T-helper 22 cell (primary cell): ENCODE measurements around the gene STK10.

Experiments used
- DNase-seq: peaks from one replicate; pipeline ENCODE4 v3.0.0-alpha.2; 2020; ENCODE audit warnings: low read depth

Gene STK10

DNA sequence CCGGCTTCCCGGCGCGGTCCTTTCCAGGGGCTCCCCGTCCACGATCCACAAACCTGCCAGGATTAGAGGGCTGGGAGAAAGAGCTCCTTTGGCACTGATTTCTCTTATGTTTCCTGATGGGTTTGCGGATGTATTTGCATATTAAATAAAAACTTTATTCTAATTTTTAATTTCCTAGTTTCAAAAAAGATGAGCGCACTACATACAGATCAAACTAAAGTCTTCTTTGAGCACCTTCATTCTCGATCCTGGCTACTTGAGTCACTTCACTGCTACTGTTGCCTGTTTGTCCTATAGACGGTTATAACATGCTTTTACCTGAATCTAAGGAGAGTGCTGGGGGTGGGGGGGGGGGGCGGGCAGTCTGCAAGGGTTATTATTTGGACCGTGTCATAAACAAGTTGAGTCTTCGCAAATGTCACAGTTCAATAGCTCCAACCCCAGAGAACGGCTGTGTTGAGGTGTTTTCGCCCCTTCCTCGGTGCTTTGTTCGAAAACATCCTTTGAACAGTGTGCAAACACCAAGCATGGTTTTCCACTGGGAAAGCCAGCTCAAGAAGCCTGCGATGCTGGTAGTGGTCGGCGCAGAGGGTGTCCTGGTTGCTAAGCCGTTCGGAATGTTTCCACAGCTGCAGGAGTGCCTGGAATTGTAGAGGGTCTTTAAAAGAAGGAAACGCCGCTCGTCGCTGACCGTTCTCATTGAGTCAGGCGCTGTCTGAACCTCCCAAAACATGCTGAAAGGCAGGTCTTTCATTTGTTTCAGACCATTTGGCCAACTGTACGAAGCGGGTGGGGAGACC lies 1.1 kb upstream of the STK10 start:
- no peak for DNase-seq

DNA sequence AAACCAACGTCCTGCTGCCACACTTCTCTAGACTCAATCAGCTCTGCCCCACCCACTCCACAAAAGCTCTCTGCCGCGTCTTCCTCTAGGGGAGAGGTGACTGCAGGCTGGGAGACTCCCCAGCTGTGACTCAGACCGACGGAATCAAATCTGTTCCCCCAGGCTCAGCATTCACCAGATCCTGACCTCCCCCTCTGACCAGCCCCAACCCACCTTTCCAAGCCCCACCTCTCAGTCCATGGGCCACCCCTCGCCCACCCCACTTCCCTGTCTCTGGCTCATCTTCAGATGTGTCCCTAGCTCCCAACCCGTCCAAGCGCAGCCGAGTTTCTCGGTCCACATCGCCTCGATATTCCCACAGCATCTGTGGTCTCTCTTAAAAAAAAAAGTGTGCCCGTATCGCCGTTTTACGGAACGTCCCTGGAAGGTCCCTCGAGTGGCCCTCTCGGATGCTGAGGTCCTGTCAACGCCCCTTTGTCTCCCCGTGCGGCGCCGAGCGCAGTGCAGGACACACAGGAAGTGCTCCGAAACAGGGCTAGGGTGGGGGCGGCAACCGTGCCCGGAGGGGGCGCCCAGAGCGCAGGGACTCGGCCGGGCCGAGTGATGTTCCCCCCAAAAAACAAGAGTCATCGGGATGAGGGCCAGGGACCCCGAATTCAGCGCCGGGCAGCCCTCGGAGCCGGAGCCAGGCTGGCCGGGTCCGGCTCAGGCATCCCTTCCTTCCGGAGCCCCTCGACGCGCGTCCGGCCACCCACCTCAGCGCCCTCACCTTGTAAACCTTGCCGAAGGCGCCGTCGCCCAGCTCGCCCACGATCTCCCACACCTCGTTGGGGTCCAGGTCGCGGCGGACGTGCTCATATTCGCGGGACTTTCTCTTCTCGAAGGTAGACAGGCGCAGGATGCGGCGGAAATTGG lies 649 bp downstream of the STK10 start:
- peak; percentile 75 for DNase-seq

DNA sequence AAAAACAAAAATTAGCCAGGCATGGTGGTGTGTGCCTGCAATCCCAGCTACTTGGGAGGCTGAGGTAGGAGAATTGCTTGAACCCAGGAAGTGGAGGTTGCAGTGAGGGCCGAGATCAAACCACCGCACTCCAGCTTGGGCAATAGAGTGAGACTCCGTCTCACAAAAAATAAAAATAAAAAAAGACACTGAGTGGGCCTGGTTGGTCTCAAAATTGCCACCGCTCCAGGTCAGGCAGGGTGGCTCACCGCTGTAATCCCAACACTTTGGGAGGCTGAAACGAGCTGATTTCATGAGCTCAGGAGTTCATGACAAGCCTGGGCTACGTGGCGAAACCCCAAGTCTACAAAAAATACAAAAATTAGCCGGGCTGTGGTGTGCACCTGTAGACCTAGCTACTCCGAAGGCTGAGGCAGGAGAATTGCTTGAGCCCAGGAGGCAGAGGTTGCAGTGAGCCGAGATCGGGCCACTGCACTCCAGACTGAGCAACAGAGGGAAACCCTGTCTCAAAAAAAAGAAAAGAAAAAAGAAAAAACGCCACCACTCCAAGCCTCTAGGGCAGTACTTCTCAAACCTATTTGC lies 1.8 kb downstream of the STK10 start:
- no peak for DNase-seq

DNA sequence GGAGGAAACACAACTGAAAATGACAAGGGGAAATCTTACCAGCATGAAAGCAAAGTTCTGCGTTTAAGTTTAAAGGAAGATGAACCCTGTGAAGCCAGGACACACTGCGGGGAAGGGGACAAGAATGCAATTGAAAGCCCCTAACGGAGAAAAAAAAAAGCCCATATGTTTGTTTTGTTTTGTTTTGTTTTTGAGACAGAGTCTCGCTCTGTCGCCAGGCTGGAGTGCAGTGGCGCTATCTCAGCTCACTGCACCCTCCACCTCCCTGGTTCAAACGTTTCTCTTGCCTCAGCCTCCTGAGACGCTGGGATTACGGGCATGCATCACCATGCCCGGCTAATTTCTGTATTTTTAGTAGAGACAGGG lies 2.9 kb downstream of the STK10 start:
- no peak for DNase-seq

DNA sequence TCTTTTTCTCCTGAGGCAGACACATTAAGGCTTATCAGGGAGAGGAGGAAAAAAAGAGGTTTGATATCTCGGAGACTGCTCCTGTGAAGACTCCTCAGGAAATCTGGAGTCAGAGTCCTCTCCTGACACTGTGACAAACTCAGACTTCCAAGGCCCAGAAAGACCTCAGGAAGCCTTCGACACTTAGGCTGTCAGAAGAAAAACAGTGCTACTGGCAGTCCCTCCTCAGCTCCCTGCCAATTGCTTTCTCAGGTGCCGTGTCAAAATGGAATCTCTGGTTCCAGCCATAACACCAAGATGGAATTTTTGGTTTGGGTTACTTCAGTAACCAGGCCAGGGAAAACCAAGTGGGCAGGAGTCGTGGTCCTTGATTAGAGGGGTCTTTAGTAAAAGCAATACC lies 4.1 kb downstream of the STK10 start:
- DNase-seq: no peak

DNA sequence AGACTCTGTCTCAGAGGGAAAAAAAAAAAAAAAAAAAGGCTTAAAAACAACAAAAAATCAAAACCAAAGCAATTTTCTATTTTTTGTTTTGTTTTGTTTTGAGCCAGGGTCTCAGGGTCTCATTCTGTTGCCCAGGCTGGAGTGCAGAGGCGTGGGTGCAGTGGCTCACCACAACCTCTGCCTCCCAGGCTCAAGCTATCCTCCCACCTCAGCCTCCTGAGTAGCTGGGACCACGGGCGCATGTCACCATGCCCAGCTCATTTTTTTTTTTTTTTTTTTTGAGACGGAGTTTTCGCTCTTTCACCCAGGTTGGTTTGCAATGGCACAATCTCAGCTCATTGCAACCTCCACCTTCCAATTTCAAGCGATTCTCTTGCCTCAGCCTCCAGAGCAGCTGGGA lies 5.7 kb downstream of the STK10 start:
- no peak for DNase-seq

DNA sequence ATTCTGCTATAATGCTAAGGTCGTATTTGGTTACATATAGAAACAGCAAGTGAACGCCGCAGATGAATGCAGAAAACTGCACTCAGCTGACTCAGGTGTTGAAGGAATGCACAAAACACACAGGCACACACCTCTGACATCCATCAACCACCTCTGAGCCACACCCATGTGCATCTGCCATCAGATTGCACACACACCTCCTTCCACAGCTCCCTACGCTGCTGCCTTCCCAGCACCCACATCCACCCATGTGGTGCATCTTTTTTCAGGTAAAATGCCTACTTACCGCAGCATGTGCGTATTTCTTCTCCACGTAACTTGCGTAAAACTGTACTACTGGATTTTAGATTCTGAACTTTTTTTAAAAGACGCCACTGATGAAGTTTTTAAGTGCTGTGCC lies 7.1 kb downstream of the STK10 start:
- DNase-seq: peak; percentile 51

DNA sequence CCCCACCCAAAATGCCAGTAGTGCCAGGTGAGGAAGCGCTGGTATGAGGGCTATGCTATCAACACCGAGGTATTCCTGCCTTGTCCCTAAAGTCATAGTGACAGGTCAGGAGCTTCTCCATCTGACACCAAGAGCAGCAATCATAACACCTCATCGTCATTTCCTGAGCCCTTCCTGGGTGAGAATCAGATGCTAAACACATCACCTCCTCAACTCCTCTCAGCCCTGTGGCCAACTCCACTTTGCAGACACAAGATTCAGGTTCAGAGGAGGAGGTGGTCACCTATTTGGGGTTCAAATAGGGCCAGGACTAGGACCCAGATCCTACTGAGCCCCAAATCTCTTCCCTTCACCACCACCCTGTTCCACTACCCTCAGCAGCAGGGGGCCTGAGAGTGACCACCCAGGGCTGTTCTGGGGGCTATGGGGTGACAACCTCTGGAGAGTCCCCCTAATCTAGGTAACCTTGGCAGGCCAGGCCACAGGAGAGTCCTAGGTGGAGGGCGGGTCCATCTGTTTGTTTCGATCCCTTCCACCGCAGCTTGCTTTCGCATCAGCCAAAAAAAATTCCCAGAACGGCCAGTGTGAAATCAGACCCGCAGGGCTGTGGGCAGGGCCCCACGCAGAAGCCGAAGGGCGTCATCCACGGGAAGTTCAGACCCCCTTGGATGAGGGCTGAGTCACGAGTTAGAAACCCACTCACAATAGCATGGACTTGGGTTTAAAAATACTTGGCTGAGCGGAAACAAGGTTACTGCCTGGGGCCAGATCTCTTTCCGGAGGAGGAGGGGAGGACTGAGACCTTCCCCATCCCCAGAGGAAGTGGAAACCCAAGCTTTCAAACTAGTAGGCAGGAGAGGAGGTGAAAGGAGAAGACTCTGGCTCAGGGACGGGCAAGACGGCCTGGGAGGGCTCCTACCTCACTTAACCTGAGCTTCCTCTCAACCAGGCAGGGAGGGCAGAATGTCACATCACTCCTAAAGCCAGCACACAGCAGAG lies 8.7 kb downstream of the STK10 start:
- peak; percentile 52 for DNase-seq

DNA sequence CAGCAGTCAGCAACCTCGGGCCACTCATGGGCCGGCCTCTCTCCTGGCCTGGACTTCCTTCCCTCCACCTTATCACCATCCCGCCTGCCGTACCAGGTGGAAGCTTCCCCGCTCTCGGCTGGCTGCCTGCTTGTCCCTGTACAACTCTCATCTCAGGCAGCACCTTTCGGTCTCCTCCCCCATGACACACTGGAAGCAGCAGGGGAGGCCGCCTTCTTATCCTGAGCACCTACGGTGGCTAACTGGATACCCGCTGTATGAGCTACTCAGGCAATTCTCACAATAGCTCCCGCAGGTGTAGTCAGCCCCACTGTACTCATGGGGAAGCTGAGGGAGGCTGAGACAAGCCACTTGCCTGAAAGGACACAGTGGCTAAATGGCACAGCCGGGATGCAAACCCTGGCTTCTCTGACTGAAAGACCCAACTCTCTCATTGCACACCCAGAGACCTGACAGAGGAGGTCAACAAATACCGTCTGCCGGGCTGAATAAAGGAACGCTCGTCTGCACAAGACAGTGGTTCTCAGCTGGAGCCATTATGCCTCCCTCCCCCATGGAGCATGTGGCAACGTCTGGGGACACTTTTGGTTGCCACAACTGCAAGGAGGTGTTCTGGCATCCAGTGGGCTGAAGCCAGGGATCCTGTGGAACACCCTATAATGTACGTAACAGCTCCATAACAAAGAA lies 9.6 kb downstream of the STK10 start:
- DNase-seq: peak; percentile 57

DNA sequence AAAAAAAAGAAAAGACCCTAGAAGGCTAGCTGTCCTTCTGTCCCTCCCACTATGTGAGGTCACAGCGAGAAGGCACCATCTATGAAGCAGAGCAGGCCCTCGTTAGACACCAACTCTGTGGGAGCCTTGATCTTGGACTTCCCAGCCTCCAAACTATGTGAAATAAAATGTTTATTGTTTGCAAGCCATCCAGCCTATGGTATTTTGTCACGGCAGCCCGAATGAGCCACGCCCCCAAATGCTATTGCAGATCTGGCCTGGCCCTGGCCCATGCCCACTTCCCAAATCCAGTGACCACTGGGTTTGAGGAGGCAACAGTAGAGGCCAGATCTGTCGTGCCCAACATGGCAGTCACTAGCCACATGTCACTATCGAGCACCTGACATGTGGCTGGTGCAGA lies 10.8 kb downstream of the STK10 start:
- DNase-seq: no peak

DNA sequence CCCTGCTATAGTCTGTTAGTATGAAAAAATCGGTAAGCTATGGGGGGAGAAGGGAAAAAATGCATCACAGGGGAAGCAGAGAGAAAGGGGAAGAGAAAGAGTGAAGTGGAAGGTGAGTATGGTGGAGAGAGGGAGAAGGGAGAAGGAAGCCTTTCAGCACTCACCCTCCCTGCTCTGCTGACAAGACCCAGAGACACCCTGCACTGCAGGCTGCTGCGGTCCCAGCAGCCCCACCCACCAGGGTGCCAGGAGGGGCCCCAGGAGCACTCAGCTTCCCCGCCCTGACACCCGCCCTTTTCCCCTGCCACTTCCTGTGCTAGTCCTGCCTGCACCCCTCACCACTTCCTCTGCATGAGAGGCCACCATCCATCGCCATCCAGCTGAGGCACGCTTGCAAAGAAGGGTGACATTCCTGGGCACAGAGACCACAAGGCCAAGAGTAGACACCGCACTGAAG lies 12.7 kb downstream of the STK10 start:
- peak; percentile 92 for DNase-seq

DNA sequence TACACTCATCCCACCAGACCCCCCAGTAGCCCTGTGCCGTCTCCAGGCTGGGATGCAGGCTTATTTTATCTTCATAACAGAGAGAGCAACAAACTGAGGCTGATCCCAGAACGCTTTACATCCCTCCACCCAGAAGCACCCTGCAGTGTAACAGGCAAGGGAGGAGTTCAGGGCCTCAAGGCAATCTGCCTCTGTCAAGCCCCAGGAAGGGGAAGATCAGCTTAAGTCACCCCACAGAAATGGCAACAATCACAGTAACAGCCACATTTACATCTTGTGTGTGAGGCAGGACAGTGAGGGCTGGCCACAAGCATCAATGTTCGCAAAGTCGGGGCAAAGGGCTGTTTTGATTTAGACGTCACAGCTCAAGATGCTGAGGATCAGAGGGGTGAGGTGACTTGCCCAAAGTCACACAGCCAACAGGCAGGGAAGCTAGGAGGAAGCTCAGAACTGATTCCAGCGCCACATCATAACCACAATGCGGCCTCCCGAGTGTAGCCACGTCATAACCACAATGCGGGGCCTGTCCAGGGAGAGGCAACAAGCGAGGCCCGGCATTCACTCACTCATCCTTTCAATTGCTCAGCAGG lies 14.4 kb downstream of the STK10 start:
- DNase-seq: peak; percentile 70

DNA sequence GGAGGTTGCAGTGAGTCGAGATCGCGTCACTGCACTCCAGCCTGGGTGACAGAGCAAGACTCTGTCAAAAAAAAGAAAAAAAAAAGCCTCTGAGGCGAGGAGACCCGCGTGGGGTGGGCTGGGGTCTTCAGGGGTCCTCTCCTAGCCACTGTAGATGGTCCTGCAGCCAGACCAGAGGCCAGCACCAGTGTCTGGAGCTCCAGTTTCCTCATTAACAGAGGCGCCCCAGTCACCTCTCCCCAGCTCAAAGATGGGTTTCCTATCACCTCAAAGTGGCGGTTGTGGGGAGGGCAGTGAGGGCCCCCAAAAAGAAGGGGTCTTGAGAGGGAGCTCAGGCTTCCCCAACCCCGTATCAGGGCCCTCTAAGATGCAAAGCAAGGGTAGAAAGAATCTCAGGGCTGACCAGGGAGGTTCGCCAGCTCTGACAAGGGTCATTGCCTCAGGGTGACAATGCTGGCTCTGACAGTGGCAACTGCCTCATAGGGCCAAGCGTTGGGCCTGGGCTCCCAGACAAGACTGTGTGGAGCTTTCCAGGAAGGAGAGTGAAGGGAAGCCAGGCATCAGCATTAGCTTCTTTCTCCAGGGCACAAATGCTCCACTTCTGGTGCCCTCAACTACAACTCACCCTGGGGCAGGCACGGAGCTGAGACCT lies 15.0 kb downstream of the STK10 start:
- DNase-seq: no peak

DNA sequence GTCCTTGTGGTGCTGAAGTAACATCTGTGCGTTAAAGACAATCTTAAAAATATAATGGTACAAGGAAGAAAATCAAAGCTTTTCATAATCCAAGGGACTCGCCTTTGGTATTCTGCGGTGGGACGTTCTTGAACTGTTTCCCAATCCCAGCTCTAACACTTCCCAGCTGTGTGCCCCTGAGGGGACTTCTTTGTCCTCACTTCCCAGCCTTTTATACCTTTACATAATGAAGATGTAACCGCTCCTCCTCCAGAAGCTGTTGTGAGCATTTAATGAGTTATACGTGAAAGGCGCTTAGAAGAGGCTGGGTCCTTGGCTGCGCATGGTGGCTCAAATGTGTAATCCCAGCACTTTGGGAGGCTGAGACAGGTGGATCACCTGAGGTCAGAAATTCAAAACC lies 16.9 kb downstream of the STK10 start:
- no peak for DNase-seq

DNA sequence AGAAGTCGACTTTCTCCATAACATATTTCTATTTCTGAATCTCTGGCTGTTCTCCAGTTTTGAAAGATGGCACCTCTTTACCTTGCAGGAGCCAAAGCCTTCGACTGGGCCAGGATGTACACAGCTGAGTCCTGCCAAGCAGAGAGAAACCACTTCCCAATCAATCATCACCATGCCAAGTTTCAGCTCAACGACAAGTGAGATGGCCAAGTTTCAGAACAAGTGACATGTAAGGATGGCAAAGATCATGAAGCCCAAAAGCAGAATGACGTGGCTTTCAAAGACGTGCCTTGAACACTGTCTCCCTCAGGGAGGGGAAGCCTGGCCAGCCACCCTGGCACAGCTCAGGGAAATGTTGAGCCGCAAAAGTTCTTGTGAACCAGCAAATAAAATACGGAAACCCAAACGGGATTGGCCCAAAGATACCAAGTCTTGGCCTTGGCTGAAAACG lies 17.7 kb downstream of the STK10 start:
- no peak for DNase-seq

DNA sequence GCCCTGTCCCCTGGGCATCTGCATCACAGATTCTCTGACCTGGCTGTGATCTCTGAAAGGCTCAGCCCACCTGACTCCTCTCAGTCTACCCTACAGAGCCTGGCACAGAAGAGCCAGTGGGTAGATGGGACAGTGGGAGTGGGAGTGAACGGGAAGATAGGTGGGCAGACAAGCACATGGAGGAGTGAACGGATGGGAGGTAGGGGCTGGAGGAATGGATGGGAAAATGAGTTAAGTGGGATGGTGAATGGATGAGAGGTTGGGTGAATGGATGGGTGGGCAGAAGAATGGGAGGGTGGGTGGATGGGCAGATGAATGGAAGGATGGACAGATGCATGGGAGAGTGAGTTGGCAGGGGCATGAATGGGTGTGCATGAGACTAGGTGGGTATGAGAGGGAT lies 18.8 kb downstream of the STK10 start:
- DNase-seq: no peak

DNA sequence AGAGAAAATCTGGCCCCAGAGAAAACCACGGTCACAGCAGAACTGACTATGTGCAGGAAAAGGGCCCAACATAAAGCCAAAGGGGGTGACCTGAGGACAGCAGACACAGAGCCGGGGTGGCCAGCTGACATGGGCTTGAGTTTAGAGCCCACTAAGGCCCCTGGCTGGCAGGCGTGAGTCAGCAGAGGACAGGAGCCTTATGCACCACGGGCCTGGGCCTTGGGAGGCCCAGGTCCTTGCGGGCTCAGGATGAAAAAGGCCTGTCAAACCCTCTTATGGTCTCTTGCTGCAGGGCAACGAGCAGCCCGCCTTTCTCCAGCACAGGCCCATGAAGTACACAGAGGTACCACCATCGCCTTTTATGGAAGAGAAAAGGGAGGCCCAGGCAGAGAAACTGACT lies 19.7 kb downstream of the STK10 start:
- no peak for DNase-seq

DNA sequence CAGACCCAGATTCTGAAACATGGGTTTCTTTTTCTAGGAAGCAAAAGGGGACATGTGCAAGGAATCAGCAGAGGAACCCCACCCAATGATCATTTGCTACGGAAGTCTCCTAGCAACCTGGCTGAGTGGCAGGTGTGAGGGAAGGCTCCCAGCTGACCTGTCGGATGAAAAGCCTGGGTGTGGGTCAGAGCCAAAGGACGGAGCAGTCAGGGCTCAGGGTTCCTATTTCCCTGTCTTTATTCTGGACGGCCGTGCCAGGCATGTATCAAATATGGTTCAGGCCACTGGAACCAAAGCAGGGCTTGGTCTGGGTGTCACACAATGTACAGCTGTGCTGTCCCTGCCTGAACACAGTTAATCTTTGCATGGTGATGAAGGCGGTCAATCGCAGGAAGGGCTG lies 20.1 kb downstream of the STK10 start:
- DNase-seq: no peak

DNA sequence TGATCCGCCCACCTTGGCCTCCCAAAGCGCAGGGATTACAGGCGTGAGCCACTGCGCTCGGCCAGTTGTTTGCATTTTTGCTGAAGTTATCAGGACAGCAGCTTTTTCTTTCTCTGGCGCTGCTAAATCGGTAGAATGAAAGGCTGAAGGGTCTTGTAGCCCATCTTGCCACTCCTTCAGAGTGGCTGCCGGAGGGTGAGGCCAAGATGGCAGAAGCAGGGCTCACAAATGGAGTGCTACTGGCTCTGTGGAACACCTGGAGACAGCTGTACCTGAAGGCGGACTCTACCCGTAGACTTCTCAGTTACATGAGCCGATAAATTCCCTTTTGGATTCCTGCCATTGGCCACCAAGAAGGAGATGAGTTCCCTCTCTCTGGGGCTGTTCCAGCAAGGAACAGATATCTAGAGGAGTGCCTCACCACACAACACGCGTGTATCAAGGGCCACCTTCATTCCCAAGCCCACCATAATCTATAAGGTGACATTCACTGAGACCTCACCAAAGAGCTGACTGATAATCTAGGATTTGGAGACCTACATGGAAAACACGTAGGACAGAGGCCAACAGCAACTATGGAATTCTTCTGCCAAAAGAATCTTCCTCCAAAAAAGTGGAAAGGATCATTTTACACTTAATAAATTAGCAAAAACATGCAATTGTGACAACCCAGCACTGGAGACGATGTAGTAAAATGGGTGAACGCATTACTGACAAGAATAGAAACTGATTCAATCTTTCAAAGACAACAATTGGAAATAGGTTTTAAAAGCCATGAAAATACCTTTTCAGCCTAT lies 21.8 kb downstream of the STK10 start:
- DNase-seq: no peak
